Left ventricle myocardium inferior (tissue), 1 donor: ENCODE measurements around the gene BCS1L. TPM values are rescaled to one million over a fixed set of nuclear protein-coding genes. Genes with fewer than 3 reads are reported as not detected.

ENCODE experiments used
- DNase-seq: peaks from one replicate; pipeline ENCODE4 v3.0.0-alpha.2; 2020
- H3K27ac ChIP-seq: fragments of 200-600 bp; replicated peaks from 2 replicates; pipeline ENCODE4 v1.8.0; 2021
- H3K27me3 ChIP-seq: fragments of 200-600 bp; 2 replicates; pipeline ENCODE4 v1.8.0; 2021; ENCODE audit warnings: low read depth
- H3K36me3 ChIP-seq: fragments of 200-600 bp; 2 replicates; pipeline ENCODE4 v1.8.0; 2021
- H3K4me1 ChIP-seq: fragments of 200-600 bp; 2 replicates; pipeline ENCODE4 v1.8.0; 2021
- H3K4me3 ChIP-seq: fragments of 200-600 bp; 2 replicates; pipeline ENCODE4 v1.8.0; 2021; ENCODE audit warnings: mild to moderate bottlenecking, moderate library complexity
- H3K9me3 ChIP-seq: fragments of 200-600 bp; replicated peaks from 2 replicates; pipeline ENCODE4 v1.8.0; 2021
- intact Hi-C: fragments of 100-400 bp; cut with micrococcal nuclease; formaldehyde crosslinking; loops from one replicate; pipeline ENCODE4 v1.11.0; 2022
- total RNA-seq: library from RNA; stranded (reverse); fragmentation: NEBNext Ultra II Directional; extraction: Animal tissue kit (Norgen Biotek cat#: 25700); gene quantifications from one replicate; pipeline ENCODE4 v1.2.1, GENCODE V29; 2021
- TF ChIP-seq, protein P1 (sequence below): fragments of 200-600 bp; IDR thresholded peaks from 2 replicates; pipeline ENCODE4 v1.8.0; 2021; ENCODE audit warnings: antibody characterized with exemption, mild to moderate bottlenecking, borderline replicate concordance
- donor health status: DM: no; HTN: yes; CAD: no; lungs with severe emphysema.

Gene BCS1L
- total RNA-seq, 1 donor from 2014 or later = 48.6 TPM

DNA sequence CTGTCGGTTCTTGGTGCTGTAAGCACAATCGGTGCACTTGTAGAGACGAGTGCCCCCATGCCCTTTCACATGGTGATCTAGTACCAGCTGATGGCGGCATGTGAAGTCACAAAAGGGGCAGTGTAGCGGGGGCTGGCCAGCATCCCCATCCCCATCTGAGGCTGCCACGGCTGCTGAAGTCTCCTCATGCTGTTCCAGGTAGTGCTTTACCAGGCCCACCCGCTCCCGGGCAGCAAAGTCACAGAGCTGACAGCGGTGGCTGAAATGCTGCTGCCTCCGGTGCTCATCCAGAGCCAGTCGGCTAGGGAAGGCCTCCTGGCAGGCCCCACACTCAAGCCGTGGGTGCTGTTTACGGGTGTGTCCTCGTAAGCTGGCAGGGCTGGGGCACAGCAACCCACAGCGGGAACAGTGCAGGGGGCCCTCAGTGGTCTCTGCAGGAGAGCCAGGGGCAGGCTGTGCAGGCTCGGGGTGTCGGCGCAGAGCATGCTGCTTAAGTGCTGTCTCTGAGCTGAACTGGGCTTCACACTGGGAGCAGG lies 17.3 kb upstream of the BCS1L start:
- intact Hi-C loops = no loop called here
- TF ChIP-seq, protein P1, sequence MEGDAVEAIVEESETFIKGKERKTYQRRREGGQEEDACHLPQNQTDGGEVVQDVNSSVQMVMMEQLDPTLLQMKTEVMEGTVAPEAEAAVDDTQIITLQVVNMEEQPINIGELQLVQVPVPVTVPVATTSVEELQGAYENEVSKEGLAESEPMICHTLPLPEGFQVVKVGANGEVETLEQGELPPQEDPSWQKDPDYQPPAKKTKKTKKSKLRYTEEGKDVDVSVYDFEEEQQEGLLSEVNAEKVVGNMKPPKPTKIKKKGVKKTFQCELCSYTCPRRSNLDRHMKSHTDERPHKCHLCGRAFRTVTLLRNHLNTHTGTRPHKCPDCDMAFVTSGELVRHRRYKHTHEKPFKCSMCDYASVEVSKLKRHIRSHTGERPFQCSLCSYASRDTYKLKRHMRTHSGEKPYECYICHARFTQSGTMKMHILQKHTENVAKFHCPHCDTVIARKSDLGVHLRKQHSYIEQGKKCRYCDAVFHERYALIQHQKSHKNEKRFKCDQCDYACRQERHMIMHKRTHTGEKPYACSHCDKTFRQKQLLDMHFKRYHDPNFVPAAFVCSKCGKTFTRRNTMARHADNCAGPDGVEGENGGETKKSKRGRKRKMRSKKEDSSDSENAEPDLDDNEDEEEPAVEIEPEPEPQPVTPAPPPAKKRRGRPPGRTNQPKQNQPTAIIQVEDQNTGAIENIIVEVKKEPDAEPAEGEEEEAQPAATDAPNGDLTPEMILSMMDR = no peak

DNA sequence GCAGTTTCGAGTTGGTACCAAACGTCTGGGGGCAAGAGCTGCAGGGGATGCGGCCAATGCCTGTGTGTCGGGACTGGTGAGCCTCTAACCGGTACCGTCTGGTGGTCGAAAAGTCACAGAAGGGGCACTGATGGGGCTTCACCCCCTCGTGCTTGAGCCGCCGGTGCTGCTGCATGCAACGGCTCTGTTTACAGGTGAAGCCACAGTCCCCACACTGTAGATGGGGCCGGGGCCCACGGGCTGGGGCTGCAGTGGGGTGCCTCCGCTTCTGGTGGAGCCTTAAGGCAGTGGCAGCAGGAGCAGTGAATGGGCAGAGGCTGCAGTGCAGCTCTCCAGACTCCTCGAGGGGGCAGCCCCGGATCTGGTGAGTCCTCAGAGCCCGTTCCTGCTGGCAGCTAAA lies 16.7 kb upstream of the BCS1L start:
- H3K36me3 ChIP-seq = peaks cover 93% of the 10 kb centered on the region
- no peaks in the 10 kb centered on the region for H3K27me3 ChIP-seq
- TF ChIP-seq, protein P1 = no peak
- H3K9me3 ChIP-seq = no peaks in the 10 kb centered on the region
- intact Hi-C loops = no loop called here
- no peak overlapping the region for H3K27ac ChIP-seq
- no peak overlapping the region for H3K4me3 ChIP-seq
- no peaks in the 10 kb centered on the region for H3K4me1 ChIP-seq
- no peak for DNase-seq

More for the DNA sequence above, 17.3 kb upstream of the BCS1L start:
- DNase-seq = no peak
- H3K36me3 ChIP-seq = peaks cover 94% of the 10 kb centered on the region
- no peaks in the 10 kb centered on the region for H3K9me3 ChIP-seq
- no peak overlapping the region for H3K4me3 ChIP-seq
- H3K27ac ChIP-seq = no peak overlapping the region
- no peaks in the 10 kb centered on the region for H3K27me3 ChIP-seq
- no peaks in the 10 kb centered on the region for H3K4me1 ChIP-seq

DNA sequence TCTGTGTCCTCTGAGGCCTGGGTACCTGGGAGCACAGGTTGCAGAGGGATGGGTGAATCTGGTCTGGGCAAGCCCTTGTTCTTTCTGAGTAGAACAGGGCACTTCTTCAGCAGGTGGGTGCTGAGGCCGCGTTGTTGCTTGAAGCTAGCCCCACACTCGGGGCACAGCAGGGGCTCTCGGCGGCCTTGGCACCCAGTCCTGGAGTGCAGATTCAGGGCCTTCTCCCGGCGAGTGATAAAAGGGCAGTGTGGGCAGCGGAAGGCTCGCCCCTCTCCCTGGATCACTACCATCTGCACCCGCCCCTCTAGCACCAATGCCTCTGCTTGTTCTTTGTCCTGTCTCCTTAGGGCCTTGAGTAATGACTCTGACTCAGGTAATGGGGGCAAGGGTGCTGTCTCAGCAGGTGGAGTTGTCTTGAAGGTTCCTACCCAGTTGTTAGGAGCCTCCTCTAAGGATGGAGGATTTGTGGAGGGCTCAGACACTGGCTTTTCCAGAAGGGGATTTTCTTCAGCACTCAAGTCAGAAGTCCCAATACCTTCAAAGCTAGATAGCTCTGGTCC lies 15.7 kb upstream of the BCS1L start:
- TF ChIP-seq, protein P1 = no peak
- no peaks in the 10 kb centered on the region for H3K4me1 ChIP-seq
- no peak overlapping the region for H3K27ac ChIP-seq
- intact Hi-C loops = no loop called here
- H3K27me3 ChIP-seq = no peaks in the 10 kb centered on the region
- DNase-seq = no peak
- no peaks in the 10 kb centered on the region for H3K9me3 ChIP-seq
- peaks cover 93% of the 10 kb centered on the region for H3K36me3 ChIP-seq
- no peak overlapping the region for H3K4me3 ChIP-seq

DNA sequence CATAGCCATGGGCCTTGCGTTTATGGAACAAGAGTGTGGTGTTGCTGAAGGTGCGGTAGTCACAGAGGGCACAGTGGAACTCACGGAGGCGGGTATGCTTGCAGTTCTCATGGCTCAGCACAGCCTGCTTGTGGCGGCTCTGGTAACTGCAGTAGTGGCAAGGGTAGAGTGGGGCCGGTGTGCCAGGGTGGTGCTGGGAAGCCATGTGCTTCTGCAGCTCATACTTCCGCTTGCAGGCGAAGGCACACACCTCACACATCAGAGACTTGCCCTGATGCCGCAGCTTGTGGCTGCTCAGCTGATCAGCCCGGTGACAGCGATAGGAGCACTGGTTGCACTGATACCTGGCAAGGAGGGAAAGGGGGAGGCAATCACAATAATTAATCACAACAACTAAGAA lies 14.8 kb upstream of the BCS1L start:
- Histone ChIP-seq H3K27ac (no peak overlapping the region), H3K27me3 (no peaks in the 10 kb centered on the region), H3K4me3 (no peak overlapping the region), H3K4me1 (no peaks in the 10 kb centered on the region), H3K36me3 (peaks cover 94% of the 10 kb centered on the region), H3K9me3 (no peaks in the 10 kb centered on the region)
- intact Hi-C loops = no loop called here
- TF ChIP-seq, protein P1 = no peak
- DNase-seq = no peak

DNA sequence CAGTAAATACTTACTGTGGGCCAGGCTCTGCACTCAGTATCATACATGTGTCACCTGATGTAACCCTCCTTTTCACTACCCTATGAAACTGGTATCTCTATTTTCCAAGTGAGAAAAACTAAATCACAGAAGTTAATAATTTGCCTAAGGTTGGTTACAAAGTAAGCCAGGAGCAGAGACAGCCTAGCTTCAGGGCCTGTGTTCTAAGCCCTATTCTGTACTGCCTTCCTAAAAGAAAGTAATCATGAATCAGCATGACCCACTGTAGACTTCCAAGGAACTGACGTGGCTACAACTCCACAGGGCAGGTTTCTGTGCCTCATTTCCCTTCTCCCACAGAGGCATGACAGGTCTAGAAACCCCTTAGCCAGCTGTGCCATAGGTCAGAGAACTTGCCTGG lies 14.4 kb upstream of the BCS1L start:
- intact Hi-C loops = no loop called here
- H3K27ac ChIP-seq = no peak overlapping the region
- DNase-seq = no peak
- no peaks in the 10 kb centered on the region for H3K9me3 ChIP-seq
- no peaks in the 10 kb centered on the region for H3K27me3 ChIP-seq
- no peak overlapping the region for H3K4me3 ChIP-seq
- TF ChIP-seq, protein P1 = no peak
- no peaks in the 10 kb centered on the region for H3K4me1 ChIP-seq
- H3K36me3 ChIP-seq = peaks cover 95% of the 10 kb centered on the region
